Colonic mucosa (tissue), 4 donors: Measurements from ENCODE around the gene KCNH5. TPM values are rescaled to one million over a fixed set of nuclear protein-coding genes. Genes with fewer than 3 reads are reported as not detected.
"Not testable (repeated sequence)": the region's sequence is repeated elsewhere in the genome, so short reads cannot be mapped to it uniquely, and the experiment has no call there.

ENCODE experiments used
- DNase-seq: peaks from one replicate; pipeline ENCODE4 v3.0.0-alpha.2; 2020
- H3K27ac ChIP-seq: fragments of 200-600 bp; one replicate; pipeline ENCODE4 v1.8.0; 2021
- H3K27me3 ChIP-seq: fragments of 200-600 bp; one replicate; pipeline ENCODE4 v1.8.0; 2021
- H3K36me3 ChIP-seq: fragments of 200-600 bp; one replicate; pipeline ENCODE4 v1.8.0; 2021
- H3K4me1 ChIP-seq: fragments of 200-600 bp; one replicate; pipeline ENCODE4 v1.8.0; 2021; ENCODE audit warnings: mild to moderate bottlenecking
- H3K4me3 ChIP-seq: fragments of 200-600 bp; one replicate; pipeline ENCODE4 v1.8.0; 2021
- H3K9ac ChIP-seq, 2 donors: one replicate each; pipeline ENCODE4 v1.7.0; 2013; ENCODE audit warnings: control low read depth in 2 of 2, low read depth in 2 of 2, low read length in 2 of 2
- H3K9me3 ChIP-seq: fragments of 200-600 bp; one replicate; pipeline ENCODE4 v1.8.0; 2021
- CTCF ChIP-seq: fragments of 200-600 bp; IDR thresholded peaks from one replicate; pipeline ENCODE4 v1.8.0; 2022; ENCODE audit warnings: antibody characterized with exemption, mild to moderate bottlenecking
- intact Hi-C: fragments of 100-400 bp; cut with DNase I; formaldehyde crosslinking; loops from one replicate; pipeline ENCODE4 v1.14.1; 2022
- total RNA-seq, 2 donors: library from RNA; stranded (reverse); fragmentation: NEBNext Ultra II Directional in 1 of 2; extraction: Animal tissue kit (Norgen Biotek cat#: 25700) in 1 of 2; gene quantifications; one replicate each; pipeline ENCODE4 v1.2.1, GENCODE V29; 2021
- donor health status: healthy.
- donor health status: DM: no; HTN: no; CAD: no.
- donor health status: DM: no; HTN: no; CAD: no.

The KCNH5 gene
- total RNA-seq, 2 donors from 2014 or later: 0.11 TPM; not detected in 1

DNA sequence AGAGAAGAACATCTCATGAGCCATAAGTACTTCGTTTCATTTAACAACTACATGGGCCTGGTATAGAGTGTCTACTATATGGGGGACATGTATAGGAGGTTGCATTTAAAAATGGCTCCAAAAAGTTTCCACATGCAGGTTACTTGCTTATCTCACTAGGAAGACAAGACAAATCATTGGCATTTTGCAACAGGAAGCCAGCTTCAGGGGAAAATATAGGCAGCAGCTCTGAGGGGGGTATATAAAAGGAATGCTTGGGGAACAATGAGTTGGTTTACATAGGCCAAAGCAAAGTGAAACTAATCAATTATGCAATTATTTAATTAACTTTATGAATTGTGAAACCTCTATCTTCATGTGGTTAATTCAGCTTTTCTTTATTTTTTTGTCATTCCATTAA is 225.3 kb downstream of the KCNH5 start:
- Histone ChIP-seq H3K4me3 (no peak overlapping the region), H3K9me3 (no peaks in the 10 kb centered on the region), H3K27me3 (no peaks in the 10 kb centered on the region), H3K36me3 (no peaks in the 10 kb centered on the region), H3K27ac (no peak overlapping the region), H3K4me1 (no peaks in the 10 kb centered on the region), H3K9ac (no peak overlapping the region)
- TF ChIP-seq CTCF: no peak
- intact Hi-C loops: no loop called here
- no peak for DNase-seq

- no peak overlapping the region for H3K4me3 ChIP-seq
Observed at GRCh38 chr14:62807636-62808035, 237.6 kb downstream of the KCNH5 start.

GRCh38 chr14:62800577-62800976 is 244.7 kb downstream of the KCNH5 start:
- Histone ChIP-seq H3K4me3 (no peak overlapping the region), H3K9me3 (no peaks in the 10 kb centered on the region), H3K9ac (no peak overlapping the region), H3K4me1 (no peaks in the 10 kb centered on the region), H3K27me3 (no peaks in the 10 kb centered on the region), H3K36me3 (no peaks in the 10 kb centered on the region), H3K27ac (no peak overlapping the region)
- TF ChIP-seq CTCF: no peak
- DNase-seq: no peak
- intact Hi-C loops: no loop called here

More at GRCh38 chr14:62807636-62808035, 237.6 kb downstream of the KCNH5 start:
- no peaks in the 10 kb centered on the region for H3K4me1 ChIP-seq
- TF ChIP-seq CTCF: no peak
- no peaks in the 10 kb centered on the region for H3K27me3 ChIP-seq
- H3K27ac ChIP-seq: no peak overlapping the region
- intact Hi-C loops: no loop called here
- H3K9me3 ChIP-seq: no peaks in the 10 kb centered on the region
- DNase-seq: no peak
- H3K9ac ChIP-seq: no peak overlapping the region
- no peaks in the 10 kb centered on the region for H3K36me3 ChIP-seq

DNA sequence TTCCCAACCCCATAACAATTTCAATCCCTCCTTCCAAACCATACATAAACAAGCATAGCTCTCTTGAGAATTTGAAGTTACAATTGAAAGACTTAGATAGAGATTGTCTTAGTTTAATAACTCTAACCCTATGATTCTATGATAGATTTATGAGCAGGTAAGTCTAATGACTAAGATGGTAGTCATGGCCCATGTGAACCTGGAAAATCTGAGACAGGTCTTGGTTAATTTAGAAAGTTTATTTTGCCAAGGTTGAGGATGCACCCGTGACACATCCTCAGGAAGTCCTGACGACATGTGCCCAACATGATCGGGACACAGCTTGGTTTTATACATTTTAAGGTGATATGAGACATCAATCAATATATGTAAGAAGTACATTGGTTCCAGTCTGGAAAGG is 248.8 kb downstream of the KCNH5 start:
- Histone ChIP-seq H3K36me3 (no peaks in the 10 kb centered on the region), H3K27me3 (no peaks in the 10 kb centered on the region), H3K4me3 (no peak overlapping the region), H3K9me3 (no peaks in the 10 kb centered on the region), H3K4me1 (no peaks in the 10 kb centered on the region), H3K9ac (no peak overlapping the region), H3K27ac (no peak overlapping the region)
- no peak for TF ChIP-seq CTCF
- DNase-seq: no peak
- intact Hi-C loops: no loop called here

DNA sequence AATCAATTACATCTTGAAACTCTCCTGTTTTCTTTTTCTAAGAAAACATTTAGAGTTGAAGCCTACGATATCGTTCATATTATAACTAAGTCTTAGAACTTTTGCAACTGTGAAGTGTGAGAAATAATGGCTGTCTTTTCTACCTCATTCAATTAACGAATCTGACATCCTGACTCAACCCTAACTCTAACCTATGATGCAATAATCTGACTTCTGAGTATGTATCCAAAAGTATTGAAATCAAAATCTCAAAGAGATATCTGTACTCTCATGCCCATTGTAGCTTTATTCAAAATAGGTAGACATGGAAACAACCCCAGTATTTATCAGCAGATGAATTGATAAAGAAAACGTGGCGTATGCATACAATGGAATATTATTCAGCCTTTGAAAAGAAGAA is 252.7 kb downstream of the KCNH5 start:
- TF ChIP-seq CTCF: no peak
- Histone ChIP-seq H3K36me3 (no peaks in the 10 kb centered on the region), H3K27me3 (no peaks in the 10 kb centered on the region), H3K9me3 (no peaks in the 10 kb centered on the region), H3K9ac (no peak overlapping the region), H3K4me3 (no peak overlapping the region), H3K4me1 (no peaks in the 10 kb centered on the region), H3K27ac (no peak overlapping the region)
- intact Hi-C loops: no loop called here
- DNase-seq: no peak

- H3K27me3 ChIP-seq, H3K36me3 ChIP-seq, H3K9ac ChIP-seq, DNase-seq, H3K9me3 ChIP-seq, H3K27ac ChIP-seq, H3K4me3 ChIP-seq, H3K4me1 ChIP-seq, intact Hi-C loops: not testable (repeated sequence)
Observed at GRCh38 chr14:62781328-62781727, 263.9 kb downstream of the KCNH5 start.
